T-helper 1 cell (primary cell): Measurements from ENCODE around the gene THSD7B.
"Not testable (repeated sequence)": the region's sequence is repeated elsewhere in the genome, so short reads cannot be mapped to it uniquely, and the experiment has no call there.

Experiments
- DNase-seq, 5 donors: peaks; one replicate each; pipeline ENCODE4 v3.0.0-alpha.2; 2012 to 2020

Gene THSD7B

GRCh38 chr2:136935119-136935518 lies 169.8 kb downstream of the THSD7B start:
- DNase-seq = no peak

DNA sequence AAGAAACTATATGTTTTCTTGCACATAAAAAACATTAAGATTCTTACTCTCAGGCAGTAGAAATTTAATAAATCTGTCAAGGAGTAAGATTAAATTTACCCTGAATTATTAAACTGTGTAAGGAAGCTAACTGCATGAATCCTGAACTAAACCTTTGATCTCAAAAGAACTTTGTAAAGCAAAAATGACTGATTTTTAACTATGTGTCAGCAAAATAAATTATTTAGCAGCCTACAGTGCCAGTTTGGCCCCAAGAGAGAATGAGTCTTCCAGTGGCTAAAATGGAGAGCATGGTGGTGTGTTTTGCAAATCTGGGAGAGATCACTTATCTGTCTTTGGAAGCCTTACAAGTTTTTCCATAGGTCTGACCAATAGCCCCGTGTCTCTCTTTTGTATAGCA lies 190.7 kb downstream of the THSD7B start:
- DNase-seq = no peak

DNA sequence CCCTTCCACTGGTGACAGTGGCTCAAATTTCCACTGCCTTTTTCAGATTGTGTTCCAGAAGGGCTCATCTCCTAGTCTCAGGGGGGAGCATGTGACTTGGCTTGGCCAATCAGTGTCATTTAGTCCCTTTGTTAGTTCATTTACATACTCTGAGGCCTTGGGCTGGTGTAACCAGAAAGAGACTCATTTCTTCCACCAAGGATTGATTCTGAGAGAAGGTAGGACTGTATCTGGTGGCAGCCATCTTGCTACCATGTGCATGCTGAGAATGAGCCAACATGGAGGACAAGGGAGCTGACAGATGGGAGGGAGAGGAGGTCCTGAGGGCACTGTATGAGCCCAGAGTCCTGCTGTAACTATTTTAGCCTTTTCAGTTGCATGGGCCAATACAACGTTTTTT lies 191.7 kb downstream of the THSD7B start:
- DNase-seq = no peak

DNA sequence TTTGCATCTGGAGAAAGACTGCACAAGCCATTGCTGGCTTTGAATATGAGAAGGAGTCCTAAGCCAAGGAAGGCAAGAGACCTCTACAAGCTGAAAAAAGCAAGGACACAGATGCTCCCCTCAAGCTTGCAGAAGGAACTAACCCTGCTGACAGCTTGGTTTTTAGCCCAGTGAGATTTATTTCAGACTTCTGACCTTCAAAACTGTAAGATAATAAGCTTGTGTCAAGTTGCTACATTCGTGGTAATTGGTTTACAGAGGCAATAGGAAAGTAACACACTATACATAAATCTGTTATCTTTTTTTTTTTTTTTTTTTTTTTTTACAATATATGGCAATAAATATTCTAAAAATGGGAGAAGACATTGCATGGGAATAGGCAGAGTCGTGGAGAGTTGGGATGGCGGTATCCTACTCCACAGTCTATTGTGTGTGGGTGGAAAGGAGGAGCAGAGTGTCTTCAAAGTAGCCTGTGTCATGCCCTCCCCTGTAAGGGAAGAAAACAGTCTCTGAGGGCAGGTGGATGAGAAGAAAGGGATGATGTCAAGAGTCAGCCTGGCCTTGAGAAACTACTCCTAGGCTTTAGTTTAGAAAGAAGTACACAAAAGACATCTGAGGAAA lies 196.9 kb downstream of the THSD7B start:
- DNase-seq = no peak

DNA sequence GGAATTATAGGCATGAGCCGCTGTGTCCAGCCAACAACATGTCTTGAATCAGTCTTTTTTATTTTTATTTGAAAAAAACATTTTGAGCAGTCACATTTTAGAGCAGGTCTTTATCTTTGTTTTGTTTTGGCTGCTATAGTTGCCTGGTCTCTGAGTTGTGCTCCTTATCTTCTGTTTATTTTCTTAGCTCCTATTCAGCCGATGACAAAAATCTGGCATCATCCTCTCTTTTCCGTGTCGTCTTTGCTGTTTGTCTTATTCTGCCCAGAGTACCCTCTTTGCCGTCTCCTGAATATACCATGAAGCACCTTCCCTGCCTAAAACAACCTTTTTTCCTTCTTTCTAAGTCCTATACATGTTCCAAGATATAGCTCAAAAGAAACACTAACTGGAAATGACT lies 201.1 kb downstream of the THSD7B start:
- DNase-seq = no peak

GRCh38 chr2:136980303-136980702 lies 215.0 kb downstream of the THSD7B start:
- DNase-seq = no peak

DNA sequence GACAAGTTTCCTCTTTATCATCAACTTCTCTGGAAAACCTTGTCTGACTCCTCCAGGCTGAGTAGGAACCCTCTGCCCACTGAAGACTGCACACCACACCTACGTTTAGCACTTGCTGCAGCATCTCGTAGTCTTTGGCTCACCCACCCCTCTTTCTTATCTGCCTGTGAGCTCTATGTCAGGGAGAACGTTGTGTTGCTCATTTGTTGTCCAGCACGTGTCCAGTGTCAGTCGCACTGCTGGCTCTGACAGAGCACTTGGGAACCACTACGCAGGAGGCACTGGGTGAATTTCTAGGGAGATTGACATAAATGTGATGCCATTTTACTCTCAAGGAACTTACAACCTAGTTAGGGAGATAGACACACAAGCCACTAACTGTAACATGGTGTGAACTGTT lies 216.3 kb downstream of the THSD7B start:
- not testable (repeated sequence) for DNase-seq

- DNase-seq = no peak
Observed at GRCh38 chr2:136985044-136985443, 219.7 kb downstream of the THSD7B start.

GRCh38 chr2:136986605-136987221 lies 221.4 kb downstream of the THSD7B start:
- no peak for DNase-seq

DNA sequence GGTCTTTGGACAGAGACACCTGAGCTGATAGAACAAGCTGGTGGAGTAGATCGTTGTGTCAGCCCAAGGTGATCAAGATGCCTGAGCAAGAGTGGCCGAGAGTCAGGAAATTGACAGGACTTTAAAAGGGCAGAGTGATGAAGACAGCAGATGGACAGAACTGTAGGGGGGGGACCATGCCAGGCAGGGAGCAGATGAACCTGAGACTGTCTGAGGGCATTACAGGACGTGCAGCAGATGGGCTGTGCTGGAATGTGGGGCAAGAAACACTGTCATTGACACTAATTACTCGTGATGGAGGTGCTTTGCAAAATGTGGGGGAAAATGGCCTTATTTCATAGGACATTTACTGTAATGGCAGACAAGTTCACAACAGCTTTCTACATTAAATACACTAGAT lies 225.0 kb downstream of the THSD7B start:
- no peak for DNase-seq

GRCh38 chr2:136994793-136995192 lies 229.4 kb downstream of the THSD7B start:
- no peak for DNase-seq

- DNase-seq = no peak
Observed at GRCh38 chr2:136997557-136997956, 232.2 kb downstream of the THSD7B start.

GRCh38 chr2:137000811-137001210 lies 235.5 kb downstream of the THSD7B start:
- no peak for DNase-seq

GRCh38 chr2:137002896-137003295 lies 237.6 kb downstream of the THSD7B start:
- no peak for DNase-seq

GRCh38 chr2:137005210-137005609 lies 239.9 kb downstream of the THSD7B start:
- DNase-seq = no peak

DNA sequence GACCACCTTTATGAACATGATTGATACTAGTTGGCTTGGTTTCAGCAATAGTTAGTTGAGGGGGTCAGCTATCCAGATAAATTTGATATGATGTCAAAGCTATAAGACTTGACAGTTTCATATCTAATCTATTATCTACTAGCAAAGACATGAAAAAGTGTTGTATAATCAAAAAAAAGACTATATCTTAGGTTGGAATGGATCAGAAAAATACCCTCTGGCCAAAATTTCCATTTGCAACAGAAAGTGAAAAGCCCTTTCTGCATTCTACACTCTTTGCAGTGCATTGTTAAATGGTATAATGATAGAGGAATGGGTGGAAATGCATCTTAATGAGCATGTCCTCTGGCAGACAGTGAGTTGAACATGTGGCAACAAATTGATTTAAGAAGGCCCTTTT lies 242.6 kb downstream of the THSD7B start:
- no peak for DNase-seq

- no peak for DNase-seq
Observed at GRCh38 chr2:137009953-137010352, 244.6 kb downstream of the THSD7B start.

- no peak for DNase-seq
Observed at GRCh38 chr2:137020452-137021196, 255.3 kb downstream of the THSD7B start.

DNA sequence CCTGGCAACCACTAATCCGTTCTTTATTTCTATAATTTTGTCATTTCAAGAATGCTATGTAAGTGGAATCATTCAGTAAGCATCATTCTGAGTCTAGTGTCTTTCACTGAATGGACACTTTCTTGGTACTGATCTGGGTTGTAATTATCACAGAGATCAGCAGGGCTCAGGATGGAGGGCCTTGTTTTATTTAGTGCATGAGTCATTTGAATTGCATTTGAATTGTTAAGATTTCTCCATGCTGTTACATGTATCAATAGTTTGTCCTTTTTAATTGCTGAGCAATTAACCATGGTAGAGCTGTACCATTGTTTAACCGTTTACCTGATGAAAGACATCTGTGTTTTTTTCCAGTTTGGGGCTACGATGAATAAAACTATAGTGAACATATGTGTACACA lies 256.4 kb downstream of the THSD7B start:
- DNase-seq = no peak

DNA sequence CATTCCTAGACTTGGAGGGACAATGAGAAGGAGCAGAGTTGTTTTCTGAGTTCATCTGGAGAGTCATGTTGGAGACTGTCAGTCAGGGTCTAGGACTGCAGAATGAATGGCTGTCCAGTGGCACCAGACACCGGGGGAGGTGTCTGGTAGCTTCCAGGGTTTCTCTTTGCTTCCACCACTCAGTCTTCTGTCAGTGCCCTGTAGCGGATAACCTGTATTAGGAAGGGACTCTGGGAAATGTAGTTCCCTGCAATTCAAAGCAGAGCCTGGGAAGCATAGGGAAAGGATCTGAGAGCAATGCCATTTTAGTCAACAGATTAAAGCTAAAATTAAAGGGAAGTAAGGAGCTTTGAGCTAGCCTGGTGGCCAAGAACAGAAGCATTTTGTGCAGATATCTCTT lies 257.9 kb downstream of the THSD7B start:
- no peak for DNase-seq

- DNase-seq = no peak
Observed at GRCh38 chr2:137031731-137032130, 266.4 kb downstream of the THSD7B start.

- DNase-seq = no peak
Observed at GRCh38 chr2:137036619-137037018, 271.3 kb downstream of the THSD7B start.

DNA sequence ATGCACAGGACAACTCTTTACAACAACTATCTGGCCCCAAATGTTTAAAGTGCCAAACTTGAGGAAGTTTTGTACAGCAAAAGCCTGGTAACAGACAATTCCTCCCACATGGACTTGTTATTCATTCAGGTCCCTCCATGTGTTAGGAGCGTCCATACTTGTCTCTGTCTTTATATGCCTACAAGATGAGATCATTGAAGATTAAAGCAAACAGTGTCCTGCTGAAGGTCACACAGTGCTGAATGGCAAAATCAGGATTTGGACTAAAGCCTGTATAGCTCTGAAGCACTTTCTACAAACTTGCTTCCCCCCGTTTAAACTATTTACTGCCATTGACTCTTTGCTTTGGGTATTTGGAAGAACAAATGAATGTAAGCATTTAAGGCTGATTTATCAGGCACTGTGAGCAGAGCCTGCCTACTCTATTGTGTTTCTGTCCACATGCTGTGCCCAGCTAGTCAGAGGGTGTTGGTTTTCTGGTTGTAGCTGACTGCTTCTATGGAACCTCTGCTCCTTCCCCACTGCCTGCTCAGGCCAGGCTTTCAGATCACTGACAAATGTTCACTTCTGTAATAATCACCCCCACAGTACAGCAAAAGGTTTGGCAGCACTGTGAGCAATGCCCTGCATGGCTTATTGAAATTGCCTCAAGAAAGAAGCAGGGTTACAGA lies 274.3 kb downstream of the THSD7B start:
- DNase-seq = no peak

- DNase-seq = no peak
Observed at GRCh38 chr2:137047369-137047768, 282.0 kb downstream of the THSD7B start.
